ENCODE results near the gene LPO.

Gene LPO

GRCh38 chr17:58262149-58262548 lies 23.8 kb downstream of the LPO start:
- no peak for DNase-seq (ENCODE audit: low spot score)

DNA sequence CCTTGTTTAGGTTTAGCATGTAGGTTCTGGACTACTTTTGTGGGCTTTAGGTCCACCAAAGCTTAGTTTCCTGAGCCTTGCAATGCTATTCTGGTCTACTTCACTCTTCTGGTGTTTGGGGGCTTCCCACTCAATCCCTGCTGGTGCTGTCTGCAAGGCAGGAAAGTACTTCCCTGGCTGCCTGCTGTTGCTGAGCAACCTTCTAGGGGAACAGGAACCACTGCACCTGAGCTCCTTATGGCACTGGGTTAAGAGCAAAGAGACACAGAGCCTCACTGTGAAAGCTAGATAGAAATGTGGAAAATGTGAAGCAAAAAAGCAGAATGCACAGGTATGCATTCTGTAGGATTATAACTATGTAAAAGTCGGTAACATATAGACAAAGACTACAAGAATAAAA lies 25.4 kb downstream of the LPO start:
- DNase-seq (ENCODE audit: low spot score), result no peak

DNA sequence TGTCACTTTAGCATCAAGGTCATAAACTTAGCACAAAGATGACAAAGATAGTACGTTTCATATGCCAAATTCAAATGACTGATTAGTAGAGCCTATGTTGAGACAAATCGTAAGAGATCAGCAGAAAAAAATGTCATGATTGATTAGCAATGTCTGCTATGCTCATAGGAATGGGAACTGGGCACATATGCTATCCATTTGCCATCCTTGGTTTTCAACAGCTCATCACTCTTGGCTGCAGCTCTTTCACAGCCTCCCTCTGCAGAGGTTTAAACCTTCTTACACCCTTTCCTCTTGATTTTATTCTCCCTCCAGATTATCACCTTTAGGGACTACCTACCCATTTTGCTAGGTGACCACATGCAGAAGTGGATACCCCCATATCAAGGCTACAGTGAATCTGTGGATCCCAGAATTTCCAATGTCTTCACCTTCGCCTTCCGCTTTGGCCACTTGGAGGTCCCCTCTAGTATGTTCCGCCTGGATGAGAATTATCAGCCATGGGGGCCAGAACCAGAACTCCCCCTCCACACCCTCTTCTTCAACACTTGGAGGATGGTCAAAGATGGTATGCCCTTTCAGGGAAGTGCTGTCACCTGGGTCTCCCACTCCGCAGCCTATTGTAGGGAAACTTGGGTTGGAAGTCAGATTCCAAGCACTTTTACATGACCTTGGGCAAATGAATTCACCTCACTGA lies 26.2 kb downstream of the LPO start:
- no peak for DNase-seq (ENCODE audit: low spot score)

- DNase-seq (ENCODE audit: low spot score), result no peak
These were observed 26.9 kb downstream of the LPO start for GRCh38 chr17:58265271-58265670.

- no peak for DNase-seq (ENCODE audit: low spot score)
These were observed 27.8 kb downstream of the LPO start for GRCh38 chr17:58265902-58266875.

DNA sequence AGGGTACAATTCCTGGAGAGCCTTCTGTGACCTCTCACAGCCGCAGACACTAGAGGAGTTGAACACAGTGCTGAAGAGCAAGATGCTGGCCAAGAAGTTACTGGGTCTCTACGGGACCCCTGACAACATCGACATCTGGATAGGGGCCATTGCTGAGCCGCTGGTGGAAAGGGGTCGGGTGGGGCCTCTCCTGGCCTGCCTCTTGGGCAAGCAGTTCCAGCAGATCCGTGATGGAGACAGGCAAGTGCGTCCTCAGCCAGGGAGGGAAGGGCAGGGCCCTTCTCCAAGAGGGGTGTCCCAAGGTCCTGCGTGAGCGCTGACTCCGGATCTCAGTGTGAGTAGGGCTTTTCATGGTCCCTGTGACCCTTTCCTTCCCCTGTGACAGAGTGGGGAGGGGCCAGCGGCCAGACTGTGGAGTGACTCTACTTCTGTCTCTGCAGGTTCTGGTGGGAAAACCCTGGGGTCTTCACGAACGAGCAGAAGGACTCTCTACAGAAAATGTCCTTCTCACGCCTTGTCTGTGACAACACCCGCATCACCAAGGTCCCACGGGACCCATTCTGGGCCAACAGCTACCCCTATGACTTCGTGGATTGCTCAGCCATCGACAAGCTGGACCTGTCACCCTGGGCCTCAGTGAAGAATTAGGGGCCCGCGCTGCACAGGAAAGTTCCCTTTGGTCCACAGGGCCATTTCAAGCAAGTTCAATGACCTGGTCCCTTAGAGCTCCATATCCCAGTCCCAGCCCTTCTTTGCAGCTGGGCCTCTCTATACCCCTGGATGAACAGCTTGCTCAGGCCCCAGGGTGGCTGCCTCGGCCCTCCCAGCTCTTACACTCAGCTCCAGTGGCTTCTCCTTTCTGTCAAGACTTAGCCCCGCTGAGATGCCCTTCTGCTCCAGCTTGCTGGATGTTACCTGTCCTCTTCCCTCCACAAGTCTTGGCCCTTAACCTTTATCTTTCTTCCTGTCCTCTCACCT lies 29.3 kb downstream of the LPO start:
- no peak for DNase-seq (ENCODE audit: low spot score)

- no peak for DNase-seq (ENCODE audit: low spot score)
These were observed 29.9 kb downstream of the LPO start for GRCh38 chr17:58268326-58268725.

GRCh38 chr17:58268774-58269556 lies 30.6 kb downstream of the LPO start:
- no peak for DNase-seq (ENCODE audit: low spot score)

DNA sequence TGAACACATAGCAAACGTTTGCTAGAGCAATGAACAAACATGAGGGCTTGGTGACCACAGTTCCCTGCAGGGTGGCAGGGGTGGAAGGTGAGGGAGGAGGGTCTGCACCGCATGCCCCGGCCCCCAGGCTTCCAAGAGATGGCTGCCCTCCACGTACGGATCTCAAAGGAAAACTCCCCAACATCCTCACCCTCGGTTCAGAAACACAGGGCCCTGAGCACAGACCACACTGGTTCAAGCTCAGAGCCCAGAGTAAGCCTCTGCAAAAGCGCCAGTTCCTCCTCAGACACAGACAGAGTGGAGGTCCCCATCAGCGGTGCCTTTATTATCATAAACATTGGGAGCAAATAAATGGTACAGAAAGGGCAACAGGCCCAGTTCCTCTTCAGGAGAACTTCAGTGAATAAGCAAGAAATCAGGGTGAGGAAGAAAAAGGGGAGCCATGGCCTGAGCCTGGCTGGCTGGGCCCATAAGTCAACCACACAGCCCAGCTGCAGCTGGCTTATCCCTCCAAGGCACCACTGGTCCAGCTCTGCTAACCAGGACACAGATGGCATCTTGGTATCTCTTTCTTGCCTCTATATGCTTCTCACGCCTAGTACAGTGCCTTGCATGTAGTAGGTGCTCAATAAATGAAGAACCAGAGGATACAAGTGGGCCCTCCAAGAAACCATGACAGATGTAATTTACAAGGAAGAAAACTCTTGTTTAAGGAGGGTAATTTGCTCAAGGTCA lies 31.3 kb downstream of the LPO start:
- DNase-seq (ENCODE audit: low spot score), result no peak

DNA sequence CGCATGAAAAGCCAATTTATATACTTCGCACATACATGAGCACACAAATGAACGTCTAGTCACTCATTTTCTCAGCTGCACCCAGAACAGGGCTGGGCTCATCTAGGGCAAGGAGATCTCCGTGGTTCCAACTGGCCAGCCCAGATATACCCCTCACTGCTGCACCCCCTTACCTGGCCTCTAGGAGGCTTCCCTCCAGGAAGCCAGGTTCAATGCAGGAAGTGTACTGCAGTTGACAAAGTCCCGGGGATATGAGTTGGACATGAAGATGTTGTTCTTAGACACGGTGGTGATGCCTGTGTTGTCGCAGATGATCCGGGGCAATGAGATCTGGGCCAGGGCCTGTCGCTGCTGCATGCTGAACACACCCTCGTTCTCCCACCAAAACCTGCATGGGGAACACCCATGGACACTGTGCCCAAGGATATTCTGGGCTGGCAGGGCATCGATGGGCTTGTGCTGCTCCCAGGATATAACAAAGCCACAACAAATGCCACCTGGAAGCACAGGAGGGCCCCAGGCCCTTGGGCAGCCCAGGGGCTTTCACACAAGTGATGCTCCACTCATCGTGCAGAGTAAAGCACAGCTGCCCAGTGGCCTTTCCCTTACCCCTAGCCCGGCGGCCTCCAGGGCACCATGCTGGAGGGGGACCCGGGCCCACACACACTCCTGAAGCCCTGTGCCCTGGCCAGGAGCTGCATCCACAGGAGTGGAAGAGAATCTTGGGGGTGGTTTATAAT lies 32.3 kb downstream of the LPO start:
- DNase-seq (ENCODE audit: low spot score), result no peak

DNA sequence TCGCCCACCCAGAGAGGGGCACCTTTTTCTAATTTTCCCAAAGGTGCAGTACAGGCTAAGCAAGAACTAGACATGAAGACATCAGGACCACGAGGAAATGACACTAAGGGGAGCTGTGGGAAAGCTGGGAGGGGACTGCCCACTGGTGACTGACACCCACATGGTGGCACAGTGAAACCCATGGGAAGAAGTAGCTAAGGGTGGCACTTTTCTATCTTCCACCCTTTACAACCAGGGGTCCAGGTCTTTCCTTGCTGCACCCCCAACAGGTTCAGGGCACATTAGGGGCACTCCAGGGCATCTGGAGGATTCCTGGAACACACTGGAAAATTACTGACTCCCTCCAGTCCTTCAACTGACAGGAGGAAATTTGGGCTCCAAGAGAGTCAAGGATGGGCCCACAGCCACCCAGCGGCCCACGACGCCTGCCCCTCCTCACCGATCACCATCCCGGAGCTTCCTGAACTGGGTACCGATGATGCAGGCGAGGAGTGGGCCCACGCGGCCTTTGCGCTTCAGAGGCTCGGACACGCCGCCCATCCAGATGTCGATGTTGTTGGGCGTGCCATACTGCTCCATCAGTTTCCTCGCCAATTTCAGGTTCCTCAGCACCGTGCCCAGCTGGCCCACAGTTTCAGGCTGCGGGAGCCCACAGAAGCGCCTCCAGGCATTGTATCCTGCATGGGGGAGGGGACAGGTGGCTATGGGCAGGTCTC lies 33.0 kb downstream of the LPO start:
- no peak for DNase-seq (ENCODE audit: low spot score)

GRCh38 chr17:58272367-58273280 lies 34.2 kb downstream of the LPO start:
- DNase-seq (ENCODE audit: low spot score), result no peak

DNA sequence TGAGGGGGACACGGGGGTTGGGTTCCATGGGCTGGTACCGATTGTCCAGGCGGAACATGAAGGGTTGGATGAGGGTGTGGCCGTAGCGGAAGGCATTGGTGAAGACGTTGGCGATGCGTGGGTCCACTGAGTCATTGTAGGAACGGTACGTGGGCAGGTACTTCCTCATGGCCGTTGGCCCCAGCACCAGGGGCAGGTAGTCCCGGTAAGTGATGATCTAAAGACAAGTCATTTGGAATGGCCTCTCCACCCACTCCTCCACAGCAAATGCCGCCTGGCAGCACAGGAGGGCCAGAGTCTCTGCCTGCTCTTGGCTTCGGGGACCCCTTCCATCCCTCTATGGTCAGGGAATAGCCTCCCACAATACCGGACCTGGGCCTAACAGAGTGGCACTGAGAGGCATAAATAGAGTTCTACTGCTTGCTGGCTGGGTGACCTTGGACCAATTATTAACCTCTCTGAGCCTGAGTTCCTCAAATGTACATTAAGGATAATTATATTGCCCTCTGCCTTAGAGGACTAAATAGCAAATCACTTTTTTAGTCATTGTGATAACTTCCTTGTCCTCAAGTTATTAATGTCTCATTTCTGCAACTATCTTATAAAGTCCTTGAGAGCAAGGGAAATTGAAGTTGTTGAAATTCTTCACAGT lies 35.2 kb downstream of the LPO start:
- no peak for DNase-seq (ENCODE audit: low spot score)

GRCh38 chr17:58275417-58275816 lies 37.0 kb downstream of the LPO start:
- no peak for DNase-seq (ENCODE audit: low spot score)

- DNase-seq (ENCODE audit: low spot score), result no peak
These were observed 38.0 kb downstream of the LPO start for GRCh38 chr17:58276423-58276822.

DNA sequence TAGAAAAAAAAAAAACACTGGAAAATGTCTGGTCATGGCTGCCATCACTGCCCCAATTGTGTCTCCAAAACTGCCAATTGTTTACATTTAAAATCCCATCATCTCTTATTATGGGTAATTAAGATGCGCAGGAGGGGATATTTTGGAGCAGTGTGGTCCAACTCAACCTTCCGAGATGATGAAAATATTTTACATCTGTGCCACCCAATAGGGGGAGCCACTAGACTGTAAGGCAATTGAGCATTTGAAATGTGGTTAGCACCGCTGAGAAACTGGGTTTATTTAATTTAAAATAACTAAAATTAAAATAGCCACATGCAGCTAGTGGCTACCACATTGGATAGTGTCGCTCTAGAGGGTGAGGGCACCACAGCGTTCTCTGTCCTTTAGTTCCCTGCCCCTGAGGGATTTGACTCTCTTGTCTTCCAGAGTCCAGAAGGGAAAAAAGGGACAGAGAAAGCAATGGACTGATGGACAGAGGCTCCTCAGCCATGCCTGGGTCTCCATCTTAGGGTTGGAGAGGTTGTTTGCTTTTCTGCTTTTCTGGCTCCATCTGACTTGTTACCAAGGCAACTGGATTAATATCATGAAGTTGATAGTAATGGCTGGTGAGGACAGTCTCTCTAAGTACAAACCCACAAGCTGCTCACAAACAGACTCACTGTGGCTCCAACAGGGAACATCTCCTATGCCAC lies 38.9 kb downstream of the LPO start:
- peak; percentile 26 for DNase-seq (ENCODE audit: low spot score)
